MCF 10A (cell line): ENCODE data around the gene TAF10. TPM values are rescaled to one million over a fixed set of nuclear protein-coding genes. Genes with fewer than 3 reads are reported as not detected.

Source experiments
- BruUV-seq: library from RNA; stranded (reverse); fragments of 400-500 nt; replicated peaks from 2 replicates; lab custom pipeline; 2021; lab: Mats Ljungman, UMichigan
- CTCF ChIA-PET: fragments of 300-600 bp; sonication (Branson Sonifier 250); formaldehyde crosslinking; extraction: SDS; loops from one replicate; lab custom pipeline; 2021; ENCODE audit warnings: antibody characterized with exemption, inconsistent platforms; lab: Yijun Ruan, JAX
- POLR2A ChIA-PET: fragments of 300-600, 350-650 bp; sonication (Branson Sonifier 250); formaldehyde crosslinking; extraction: SDS; loops from one replicate; lab custom pipeline; 2020; ENCODE audit warnings: antibody characterized with exemption, inconsistent platforms; lab: Yijun Ruan, JAX
- DNase-seq: peaks from one replicate; pipeline ENCODE4 v3.0.0-alpha.2; 2018; ENCODE audit not compliant: unreplicated experiment
- H3K27ac Mint-ChIP-seq: one replicate; pipeline ENCODE4 v1.8.0; 2022; ENCODE audit warnings: mild to moderate bottlenecking, low read depth, mixed read lengths; ENCODE audit not compliant: unreplicated experiment
- H3K27me3 Mint-ChIP-seq: one replicate; pipeline ENCODE4 v1.8.0; 2022; ENCODE audit warnings: mixed read lengths; ENCODE audit not compliant: insufficient read depth, unreplicated experiment
- H3K36me3 Mint-ChIP-seq: one replicate; pipeline ENCODE4 v1.8.0; 2022; ENCODE audit warnings: mild to moderate bottlenecking, moderate library complexity, mixed read lengths; ENCODE audit not compliant: insufficient read depth, unreplicated experiment
- H3K4me1 Mint-ChIP-seq: one replicate; pipeline ENCODE4 v1.8.0; 2022; ENCODE audit warnings: mixed read lengths; ENCODE audit not compliant: insufficient read depth, unreplicated experiment
- H3K4me3 Mint-ChIP-seq: one replicate; pipeline ENCODE4 v1.8.0; 2022; ENCODE audit warnings: mild to moderate bottlenecking, moderate library complexity, mixed read lengths; ENCODE audit not compliant: unreplicated experiment
- H3K9me3 Mint-ChIP-seq: one replicate; pipeline ENCODE4 v1.8.0; 2022; ENCODE audit warnings: mixed read lengths; ENCODE audit not compliant: unreplicated experiment
- CTCF ChIP-seq: fragments of 200-600 bp; IDR thresholded peaks from one replicate; pipeline ENCODE4 v1.8.0; 2022; ENCODE audit warnings: antibody characterized with exemption, mild to moderate bottlenecking; ENCODE audit not compliant: unreplicated experiment
- intact Hi-C: fragments of 100-400 bp; cut with micrococcal nuclease; formaldehyde crosslinking; loops from 2 replicates; pipeline ENCODE4 v1.14.1; 2022
- total RNA-seq: library from RNA; stranded (reverse); gene quantifications from 2 replicates; pipeline ENCODE4 v1.2.3, GENCODE V29; 2022

The TAF10 gene
- total RNA-seq, 1 experiment from 2014 or later = 157 TPM

GRCh38 chr11:6625156-6625831, 13.3 kb upstream of the TAF10 start:
- DNase-seq = no peak
- ChIA-PET POLR2A (interaction anchor here (0.7 kb wide), 1 partner anchor 10 kb away, joined by 3 read pairs; no protein-coding TSS in a partner anchor), CTCF (interaction anchor here (0.7 kb wide), 1 partner anchor 58 kb away, joined by 3 read pairs; the partner anchor contains the start of gene MRPL17)
- Mint-ChIP-seq H3K4me1 (no peaks in the 10 kb centered on the region), H3K36me3 (no peaks in the 10 kb centered on the region), H3K27ac (no peak overlapping the region), H3K27me3 (no peaks in the 10 kb centered on the region), H3K4me3 (no peak overlapping the region), H3K9me3 (no peaks in the 10 kb centered on the region)
- BruUV-seq = no TSS peak
- TF ChIP-seq CTCF = no peak
- intact Hi-C loops = no loop called here

GRCh38 chr11:6623391-6624363, 11.7 kb upstream of the TAF10 start:
- Mint-ChIP-seq H3K4me3 (no peak overlapping the region), H3K27ac (no peak overlapping the region), H3K36me3 (no peaks in the 10 kb centered on the region), H3K4me1 (no peaks in the 10 kb centered on the region), H3K9me3 (no peaks in the 10 kb centered on the region), H3K27me3 (no peaks in the 10 kb centered on the region)
- intact Hi-C loops = no loop called here
- BruUV-seq = no TSS peak
- ChIA-PET POLR2A (no interaction called here), CTCF (interaction anchor here (1.0 to 1.7 kb wide), 2 partner anchors 11 to 57 kb away, joined by 4 read pairs; no protein-coding TSS in a partner anchor)
- no peak for DNase-seq
- TF ChIP-seq CTCF = no peak

GRCh38 chr11:6622261-6623171, 10.5 kb upstream of the TAF10 start:
- ChIA-PET CTCF (interaction anchor here (0.5 to 1.7 kb wide), 5 partner anchors 58 to 602 kb away, joined by 3 to 15 read pairs (median 4); partner anchors contain the start of gene MRPL17), POLR2A (interaction anchor here (1.0 to 4.6 kb wide), 3 partner anchors 10 to 60 kb away, joined by 5 to 56 read pairs (median 8); partner anchors contain the start of genes ILK, MRPL17, RRP8 and TAF10)
- no TSS peak for BruUV-seq
- no peaks in the 10 kb centered on the region for H3K4me1 Mint-ChIP-seq
- no peak for DNase-seq
- TF ChIP-seq CTCF = no peak
- no peaks in the 10 kb centered on the region for H3K9me3 Mint-ChIP-seq
- no peaks in the 10 kb centered on the region for H3K36me3 Mint-ChIP-seq
- no peaks in the 10 kb centered on the region for H3K27me3 Mint-ChIP-seq
- intact Hi-C loops = no loop called here
- no peak overlapping the region for H3K27ac Mint-ChIP-seq
- H3K4me3 Mint-ChIP-seq = no peak overlapping the region
